HUES6 (cell line): ENCODE measurements around the gene ARHGEF37.

Experiments
- H3K27ac ChIP-seq: 2 replicates; pipeline ENCODE4 v1.7.0; 2013; ENCODE audit warnings: low read depth, mild to moderate bottlenecking, low read length, inconsistent platforms
- H3K27me3 ChIP-seq: 2 replicates; pipeline ENCODE4 v1.6.1; 2013; ENCODE audit warnings: low read length; ENCODE audit not compliant: control insufficient read depth, insufficient read depth
- H3K36me3 ChIP-seq: 2 replicates; pipeline ENCODE4 v1.6.1; 2013; ENCODE audit warnings: low read length; ENCODE audit not compliant: control insufficient read depth, insufficient read depth
- H3K4me1 ChIP-seq: 2 replicates; pipeline ENCODE4 v1.6.1; 2013; ENCODE audit warnings: low read length; ENCODE audit not compliant: control insufficient read depth, insufficient read depth
- H3K4me3 ChIP-seq: 2 replicates; pipeline ENCODE4 v1.5.1; 2013; ENCODE audit warnings: low read depth, low read length
- H3K9ac ChIP-seq: one replicate; pipeline ENCODE4 v1.6.1; 2013; ENCODE audit warnings: mild to moderate bottlenecking, low read length
- H3K9me3 ChIP-seq: 2 replicates; pipeline ENCODE4 v1.6.1; 2013; ENCODE audit warnings: low read depth, low read length; ENCODE audit not compliant: control insufficient read depth, insufficient read depth

The ARHGEF37 gene

DNA sequence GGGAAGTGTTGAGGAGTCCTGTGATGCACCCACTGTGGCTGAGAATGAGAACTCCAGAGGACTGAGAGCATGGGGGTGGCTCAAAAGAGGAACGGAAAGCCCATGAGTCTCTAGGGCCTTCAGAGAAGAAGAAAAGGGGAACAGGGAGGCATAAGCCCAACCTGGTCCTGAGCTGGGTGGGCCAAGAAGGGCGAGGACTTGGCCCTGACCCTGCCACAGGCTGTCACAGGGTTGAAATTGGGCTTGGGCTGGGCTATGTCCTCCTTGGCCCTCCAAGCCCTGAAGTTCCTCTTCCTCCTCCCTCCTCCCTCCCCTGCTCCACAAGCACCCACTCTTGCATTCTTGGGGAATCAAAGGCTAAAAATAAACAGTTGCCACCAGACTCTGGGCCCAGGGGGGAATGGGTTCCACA, 99.5 kb downstream of the ARHGEF37 start:
- Histone ChIP-seq H3K27ac (no peak overlapping the region), H3K9me3 (no peaks in the 10 kb centered on the region), H3K36me3 (no peaks in the 10 kb centered on the region), H3K27me3 (no peaks in the 10 kb centered on the region), H3K4me3 (no peak overlapping the region), H3K9ac (no peak overlapping the region), H3K4me1 (no peaks in the 10 kb centered on the region)

DNA sequence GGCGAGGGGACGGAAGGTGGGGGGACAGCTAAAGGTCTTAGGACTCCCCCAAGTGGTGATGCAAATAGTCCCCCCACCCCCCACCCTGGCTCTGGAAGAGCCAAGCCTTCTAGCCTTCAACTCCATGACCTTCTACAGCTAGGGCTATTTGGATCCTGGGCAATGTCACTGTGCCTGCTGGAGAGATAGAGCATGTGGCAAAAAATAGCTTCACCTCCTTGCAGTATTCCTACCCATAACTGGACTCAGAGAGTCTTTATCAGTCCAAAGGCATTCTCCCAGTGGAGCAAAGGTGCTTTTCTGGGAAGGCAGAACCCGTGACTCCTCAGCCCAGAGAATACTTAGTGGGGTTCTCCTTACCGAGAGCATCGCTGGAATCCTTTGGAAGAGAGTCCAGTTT, 100.0 kb downstream of the ARHGEF37 start:
- no peaks in the 10 kb centered on the region for H3K9me3 ChIP-seq
- no peak overlapping the region for H3K9ac ChIP-seq
- H3K36me3 ChIP-seq = no peaks in the 10 kb centered on the region
- H3K27ac ChIP-seq = no peak overlapping the region
- no peak overlapping the region for H3K4me3 ChIP-seq
- H3K27me3 ChIP-seq = no peaks in the 10 kb centered on the region
- H3K4me1 ChIP-seq = no peaks in the 10 kb centered on the region

DNA sequence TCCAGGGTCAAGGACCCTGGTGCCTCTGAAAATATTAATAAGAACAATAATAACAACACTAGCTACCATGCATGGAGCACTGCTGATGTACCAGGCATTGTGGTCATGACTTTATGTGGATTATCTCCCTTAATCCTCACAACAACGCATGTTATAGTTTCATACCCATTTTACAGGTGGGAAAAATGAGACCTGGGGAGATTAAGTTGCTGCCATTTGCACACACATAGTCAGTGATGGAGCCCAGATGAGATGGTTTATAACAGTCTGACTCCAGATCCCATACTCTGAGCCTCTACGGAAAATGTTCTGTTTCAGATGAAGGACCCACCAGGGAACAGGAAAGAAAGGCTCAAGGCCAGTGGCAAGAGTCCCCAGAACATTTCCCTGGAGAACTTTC, 100.6 kb downstream of the ARHGEF37 start:
- H3K9ac ChIP-seq = no peak overlapping the region
- no peaks in the 10 kb centered on the region for H3K9me3 ChIP-seq
- no peaks in the 10 kb centered on the region for H3K4me1 ChIP-seq
- H3K27ac ChIP-seq = no peak overlapping the region
- H3K27me3 ChIP-seq = no peaks in the 10 kb centered on the region
- no peak overlapping the region for H3K4me3 ChIP-seq
- no peaks in the 10 kb centered on the region for H3K36me3 ChIP-seq

DNA sequence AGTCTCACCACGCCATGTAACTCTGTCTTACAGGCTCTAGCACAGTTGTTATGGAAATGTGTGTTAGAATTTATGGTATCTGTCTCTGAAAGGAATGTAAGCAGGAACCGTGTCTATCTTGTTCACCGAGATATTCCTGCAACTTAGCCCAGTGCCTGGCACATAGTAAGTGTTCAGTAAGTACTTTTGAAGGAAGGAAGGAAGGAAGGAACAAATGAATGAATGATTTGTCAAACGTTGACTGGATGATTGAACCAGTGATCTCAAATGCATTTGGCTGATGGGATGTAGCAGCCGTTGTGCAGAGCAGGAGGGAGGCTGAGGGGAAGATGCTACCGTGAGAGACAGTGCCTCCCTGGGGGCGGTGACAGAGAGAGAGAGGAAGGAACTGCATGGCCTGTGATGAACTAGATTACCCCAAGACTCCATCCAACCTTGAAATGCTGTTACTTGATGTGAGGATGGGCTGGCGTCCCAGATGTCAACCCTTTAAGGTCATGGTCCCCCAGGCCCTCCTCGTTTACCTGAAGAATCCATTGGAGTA, 101.3 kb downstream of the ARHGEF37 start:
- Histone ChIP-seq H3K36me3 (no peaks in the 10 kb centered on the region), H3K4me1 (no peaks in the 10 kb centered on the region), H3K27ac (no peak overlapping the region), H3K27me3 (no peaks in the 10 kb centered on the region), H3K9me3 (no peaks in the 10 kb centered on the region), H3K4me3 (no peak overlapping the region), H3K9ac (no peak overlapping the region)

DNA sequence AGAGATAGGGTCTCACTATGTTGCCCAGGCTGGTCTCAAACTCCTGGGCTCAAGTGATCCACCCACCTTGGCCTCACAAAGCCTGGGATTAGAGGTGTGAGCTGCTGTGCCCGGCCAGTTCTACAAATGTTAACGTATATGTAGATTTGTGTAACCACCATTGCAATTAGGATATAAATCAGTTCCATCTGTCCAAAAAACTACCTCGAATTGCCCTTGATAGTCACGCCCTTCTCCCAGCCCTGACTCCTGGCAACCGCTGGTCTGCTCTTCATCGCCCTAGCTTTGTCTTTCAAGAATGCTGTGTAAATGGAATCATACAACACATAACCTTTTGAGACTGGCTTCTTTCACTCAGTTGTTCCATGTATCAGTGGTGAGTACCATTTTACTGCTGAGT, 102.7 kb downstream of the ARHGEF37 start:
- Histone ChIP-seq H3K9ac (no peak overlapping the region), H3K27ac (no peak overlapping the region), H3K4me3 (no peak overlapping the region), H3K27me3 (no peaks in the 10 kb centered on the region), H3K9me3 (no peaks in the 10 kb centered on the region), H3K4me1 (no peaks in the 10 kb centered on the region), H3K36me3 (no peaks in the 10 kb centered on the region)

DNA sequence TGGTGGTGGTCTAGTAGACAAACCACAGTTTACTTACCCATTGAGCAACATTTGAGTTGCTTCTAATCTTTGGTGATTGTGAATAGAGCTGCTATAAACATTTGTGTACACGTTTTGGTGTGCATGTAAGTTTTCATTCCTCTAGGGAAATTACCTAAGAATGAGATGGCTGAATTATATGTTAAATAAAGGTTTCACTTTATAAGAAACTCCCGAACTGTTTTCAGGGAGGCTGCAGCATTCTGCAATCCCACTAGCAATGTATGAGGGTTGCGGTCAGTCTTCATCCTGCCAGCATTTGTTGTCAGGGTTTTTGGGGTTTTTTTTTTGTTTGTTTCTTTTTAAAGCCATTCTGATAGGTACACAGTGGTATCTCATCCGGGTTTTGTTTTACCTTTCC, 103.1 kb downstream of the ARHGEF37 start:
- H3K9me3 ChIP-seq = no peaks in the 10 kb centered on the region
- no peaks in the 10 kb centered on the region for H3K4me1 ChIP-seq
- no peak overlapping the region for H3K27ac ChIP-seq
- H3K27me3 ChIP-seq = no peaks in the 10 kb centered on the region
- H3K4me3 ChIP-seq = no peak overlapping the region
- H3K36me3 ChIP-seq = no peaks in the 10 kb centered on the region
- H3K9ac ChIP-seq = no peak overlapping the region
